Smooth muscle cell (in vitro differentiated cells): ENCODE results near the gene GABRA5. TPM values are rescaled to one million over a fixed set of nuclear protein-coding genes. Genes with fewer than 3 reads are reported as not detected.

Source experiments
- DNase-seq: peaks from one replicate; lab custom pipeline; 2025; ENCODE audit not compliant: unreplicated experiment; lab: John Stamatoyannopoulos, UW
- H2AFZ ChIP-seq: fragments of 200-600 bp; sonication (generic); 2 replicates; pipeline ENCODE4 v1.6.0; 2016; ENCODE audit warnings: antibody characterized with exemption, low read depth, mild to moderate bottlenecking
- H3F3A ChIP-seq: fragments of 200-600 bp; sonication (generic); 2 replicates; pipeline ENCODE4 v1.6.0; 2017; ENCODE audit warnings: antibody characterized with exemption, low read depth
- H3K27ac ChIP-seq: fragments of 200-600 bp; sonication (generic); 2 replicates; pipeline ENCODE4 v1.5.1; 2016; ENCODE audit warnings: low read depth, mild to moderate bottlenecking
- H3K27me3 ChIP-seq: fragments of 200-600 bp; sonication (generic); 2 replicates; pipeline ENCODE4 v1.6.1; 2016; ENCODE audit warnings: low read depth, mild to moderate bottlenecking
- H3K36me3 ChIP-seq: fragments of 200-600 bp; sonication (generic); 2 replicates; pipeline ENCODE4 v1.5.1; 2016; ENCODE audit warnings: low read depth
- H3K4me1 ChIP-seq: fragments of 200-600 bp; sonication (generic); 2 replicates; pipeline ENCODE4 v1.5.1; 2016; ENCODE audit warnings: low read depth
- H3K4me2 ChIP-seq: fragments of 200-600 bp; sonication (generic); 2 replicates; pipeline ENCODE4 v1.6.0; 2016; ENCODE audit warnings: mild to moderate bottlenecking
- H3K4me3 ChIP-seq: fragments of 200-600 bp; sonication (generic); 2 replicates; pipeline ENCODE4 v1.5.1; 2016; ENCODE audit warnings: mild to moderate bottlenecking
- H3K79me2 ChIP-seq: fragments of 200-600 bp; sonication (generic); 2 replicates; pipeline ENCODE4 v1.6.0; 2016; ENCODE audit warnings: low read depth, mild to moderate bottlenecking
- H3K9ac ChIP-seq: fragments of 200-600 bp; sonication (generic); 2 replicates; pipeline ENCODE4 v1.6.0; 2016; ENCODE audit warnings: low read depth
- H3K9me3 ChIP-seq: fragments of 200-600 bp; sonication (generic); replicated peaks from 2 replicates; pipeline ENCODE4 v1.5.1; 2016; ENCODE audit warnings: low read depth
- H4K20me1 ChIP-seq: fragments of 200-600 bp; sonication (generic); 2 replicates; pipeline ENCODE4 v1.6.0; 2016; ENCODE audit warnings: low read depth
- CTCF ChIP-seq: fragments of 200-600 bp; sonication (generic); IDR thresholded peaks from 2 replicates; pipeline ENCODE4 v1.5.1; 2017; ENCODE audit warnings: borderline replicate concordance, mild to moderate bottlenecking, antibody characterized with exemption; ENCODE audit not compliant: insufficient read depth, poor library complexity, severe bottlenecking
- WGBS: methylation state at CpG from one replicate; pipeline ENCODE4 v1.1.7; 2016; ENCODE audit warnings: low lambda C conversion rate; 5-methylcytosine and 5-hydroxymethylcytosine counted together
- polyA plus RNA-seq: library from polyadenylated mRNA; unstranded; fragments of >200 nt; fragmentation: Nextera tagmentation; extraction: Ambion mirVana; gene quantifications from 2 replicates; pipeline ENCODE4 v1.2.1, GENCODE V29; 2016
- total RNA-seq: library from RNA; depleted of rRNA; stranded (reverse); fragments of >200 nt; gene quantifications from 2 replicates; pipeline ENCODE4 v1.2.3, GENCODE V29; 2014

The GABRA5 gene
- total and polyA plus RNA-seq, 2 experiments from 2014 or later = 0.27 TPM; not detected in 1

- H3F3A ChIP-seq = no peaks in the 10 kb centered on the region
- H3K27ac ChIP-seq = no peak overlapping the region
- no peak overlapping the region for H2AFZ ChIP-seq
- no peak for TF ChIP-seq CTCF
- WGBS = 92% methylated on average over 9 of the region's 9 CpGs
- no peaks in the 10 kb centered on the region for H3K36me3 ChIP-seq
- H3K9me3 ChIP-seq = no peaks in the 10 kb centered on the region
- H3K4me1 ChIP-seq = no peaks in the 10 kb centered on the region
- no peak for DNase-seq
- H4K20me1 ChIP-seq = no peaks in the 10 kb centered on the region
- H3K9ac ChIP-seq = no peak overlapping the region
- H3K79me2 ChIP-seq = no peaks in the 10 kb centered on the region
- no peaks in the 10 kb centered on the region for H3K27me3 ChIP-seq
- H3K4me3 ChIP-seq = no peak overlapping the region
- no peak overlapping the region for H3K4me2 ChIP-seq
Observed at GRCh38 chr15:26882112-26882511, 15.2 kb downstream of the GABRA5 start.

GRCh38 chr15:26882616-26883365 is 15.9 kb downstream of the GABRA5 start:
- Histone ChIP-seq H3K9me3 (no peaks in the 10 kb centered on the region), H3K36me3 (no peaks in the 10 kb centered on the region), H3K27me3 (no peaks in the 10 kb centered on the region), H3K4me3 (no peak overlapping the region), H3K9ac (no peak overlapping the region), H3K79me2 (no peaks in the 10 kb centered on the region), H3K4me2 (no peak overlapping the region), H4K20me1 (no peaks in the 10 kb centered on the region), H3K27ac (no peak overlapping the region), H3K4me1 (no peaks in the 10 kb centered on the region), H2AFZ (no peak overlapping the region), H3F3A (no peaks in the 10 kb centered on the region)
- TF ChIP-seq CTCF = no peak
- no peak for DNase-seq
- WGBS = 96% methylated on average over 35 of the region's 35 CpGs

- TF ChIP-seq CTCF = no peak
- H2AFZ ChIP-seq = no peak overlapping the region
- no peaks in the 10 kb centered on the region for H3K27me3 ChIP-seq
- H3K4me3 ChIP-seq = no peak overlapping the region
- no peaks in the 10 kb centered on the region for H3F3A ChIP-seq
- no peaks in the 10 kb centered on the region for H3K4me1 ChIP-seq
- 97% methylated on average over 23 of the region's 32 CpGs for WGBS
- no peak overlapping the region for H3K27ac ChIP-seq
- no peaks in the 10 kb centered on the region for H3K9me3 ChIP-seq
- DNase-seq = no peak
- no peaks in the 10 kb centered on the region for H3K36me3 ChIP-seq
- no peaks in the 10 kb centered on the region for H4K20me1 ChIP-seq
- H3K9ac ChIP-seq = no peak overlapping the region
- no peak overlapping the region for H3K4me2 ChIP-seq
- no peaks in the 10 kb centered on the region for H3K79me2 ChIP-seq
Observed at GRCh38 chr15:26883466-26883865, 16.6 kb downstream of the GABRA5 start.

GRCh38 chr15:26886566-26886965 is 19.7 kb downstream of the GABRA5 start:
- Histone ChIP-seq H3K9me3 (no peaks in the 10 kb centered on the region), H3K4me3 (no peak overlapping the region), H3K27me3 (no peaks in the 10 kb centered on the region), H2AFZ (no peak overlapping the region), H3K9ac (no peak overlapping the region), H3K27ac (no peak overlapping the region), H4K20me1 (no peaks in the 10 kb centered on the region), H3K4me1 (no peaks in the 10 kb centered on the region), H3K4me2 (no peak overlapping the region), H3K36me3 (no peaks in the 10 kb centered on the region), H3K79me2 (no peaks in the 10 kb centered on the region), H3F3A (no peaks in the 10 kb centered on the region)
- no peak for DNase-seq
- no peak for TF ChIP-seq CTCF
- WGBS = 85% methylated on average over 4 of the region's 4 CpGs
